Mesothelial cell of epicardium (in vitro differentiated cells): ENCODE results near the gene ZNF26. TPM values are rescaled to one million over a fixed set of nuclear protein-coding genes. Genes with fewer than 3 reads are reported as not detected.
"Not testable (repeated sequence)": the region's sequence is repeated elsewhere in the genome, so short reads cannot be mapped to it uniquely, and the experiment has no call there.

ENCODE experiments used
- DNase-seq, 2 experiments: peaks; one replicate each; pipeline ENCODE4 v3.0.0; 2021; ENCODE audit warnings: low spot score in 2 of 2; ENCODE audit not compliant: unreplicated experiment in 2 of 2
- H3K27ac Mint-ChIP-seq: 2 replicates; pipeline ENCODE4 v1.8.0; 2021; ENCODE audit warnings: mixed read lengths
- H3K27me3 Mint-ChIP-seq: 2 replicates; pipeline ENCODE4 v1.8.0; 2021; ENCODE audit warnings: low read depth, mixed read lengths
- H3K36me3 Mint-ChIP-seq: 2 replicates; pipeline ENCODE4 v1.8.0; 2021; ENCODE audit warnings: mixed read lengths
- H3K4me1 Mint-ChIP-seq: 2 replicates; pipeline ENCODE4 v1.8.0; 2021; ENCODE audit warnings: mixed read lengths
- H3K4me3 Mint-ChIP-seq: 2 replicates; pipeline ENCODE4 v1.8.0; 2021; ENCODE audit warnings: mild to moderate bottlenecking, moderate library complexity, mixed read lengths
- H3K9me3 Mint-ChIP-seq: 2 replicates; pipeline ENCODE4 v1.8.0; 2021; ENCODE audit warnings: mixed read lengths
- total RNA-seq: library from RNA; stranded (reverse); gene quantifications from 3 replicates; pipeline ENCODE4 v1.2.1, GENCODE V29; 2021
- TF ChIP-seq, protein P1 (sequence below): fragments of 200-600 bp; sonication (generic); IDR thresholded peaks from one replicate; pipeline ENCODE4 v1.5.0; 2021; ENCODE audit warnings: antibody characterized with exemption; ENCODE audit not compliant: unreplicated experiment

The ZNF26 gene
- total RNA-seq, 1 donor from 2014 or later: 21.0 TPM

DNA sequence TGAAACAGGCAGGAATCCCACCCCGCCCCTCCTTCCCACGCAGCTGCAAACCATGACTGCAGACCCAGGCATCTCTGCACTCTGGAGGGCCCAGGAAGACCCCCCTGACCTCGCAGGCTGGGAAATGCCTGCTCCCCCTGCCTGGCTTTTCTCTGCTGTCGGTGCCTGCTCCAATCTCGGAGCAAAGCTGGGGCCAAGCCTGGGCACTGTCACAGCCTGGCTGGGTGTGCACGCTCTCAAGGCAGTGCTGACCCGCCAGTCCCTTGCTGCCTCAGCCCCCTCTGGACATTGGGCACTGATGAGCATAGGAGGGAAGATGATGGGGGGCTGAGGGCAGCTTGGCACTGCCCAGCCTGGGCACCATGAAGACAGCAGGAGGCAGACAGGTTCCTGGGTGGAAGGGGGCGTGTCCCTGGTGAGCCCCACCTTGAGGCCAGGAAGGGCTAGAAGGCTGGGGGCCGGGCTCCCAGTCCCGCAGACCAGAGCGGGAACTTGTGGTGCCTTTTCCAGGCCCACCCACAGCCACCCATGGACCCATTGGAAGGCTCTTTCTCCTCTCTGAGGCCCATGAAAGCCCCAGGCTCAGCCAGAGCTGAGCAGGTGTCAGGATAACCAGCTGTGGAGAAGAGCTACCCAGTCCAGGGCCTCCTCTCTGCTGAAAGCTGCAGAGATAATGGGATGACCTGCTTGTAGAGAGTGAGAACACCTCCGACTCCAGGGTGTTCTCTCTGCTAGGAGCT lies 19.3 kb upstream of the ZNF26 start:
- H3K4me1 Mint-ChIP-seq: no peaks in the 10 kb centered on the region
- peaks cover 30% of the 10 kb centered on the region for H3K36me3 Mint-ChIP-seq
- H3K27me3 Mint-ChIP-seq: no peaks in the 10 kb centered on the region
- H3K9me3 Mint-ChIP-seq: peaks cover 28% of the 10 kb centered on the region
- H3K4me3 Mint-ChIP-seq: no peak overlapping the region
- TF ChIP-seq, protein P1, sequence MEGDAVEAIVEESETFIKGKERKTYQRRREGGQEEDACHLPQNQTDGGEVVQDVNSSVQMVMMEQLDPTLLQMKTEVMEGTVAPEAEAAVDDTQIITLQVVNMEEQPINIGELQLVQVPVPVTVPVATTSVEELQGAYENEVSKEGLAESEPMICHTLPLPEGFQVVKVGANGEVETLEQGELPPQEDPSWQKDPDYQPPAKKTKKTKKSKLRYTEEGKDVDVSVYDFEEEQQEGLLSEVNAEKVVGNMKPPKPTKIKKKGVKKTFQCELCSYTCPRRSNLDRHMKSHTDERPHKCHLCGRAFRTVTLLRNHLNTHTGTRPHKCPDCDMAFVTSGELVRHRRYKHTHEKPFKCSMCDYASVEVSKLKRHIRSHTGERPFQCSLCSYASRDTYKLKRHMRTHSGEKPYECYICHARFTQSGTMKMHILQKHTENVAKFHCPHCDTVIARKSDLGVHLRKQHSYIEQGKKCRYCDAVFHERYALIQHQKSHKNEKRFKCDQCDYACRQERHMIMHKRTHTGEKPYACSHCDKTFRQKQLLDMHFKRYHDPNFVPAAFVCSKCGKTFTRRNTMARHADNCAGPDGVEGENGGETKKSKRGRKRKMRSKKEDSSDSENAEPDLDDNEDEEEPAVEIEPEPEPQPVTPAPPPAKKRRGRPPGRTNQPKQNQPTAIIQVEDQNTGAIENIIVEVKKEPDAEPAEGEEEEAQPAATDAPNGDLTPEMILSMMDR: no peak
- no peak overlapping the region for H3K27ac Mint-ChIP-seq
- DNase-seq: no peak

DNA sequence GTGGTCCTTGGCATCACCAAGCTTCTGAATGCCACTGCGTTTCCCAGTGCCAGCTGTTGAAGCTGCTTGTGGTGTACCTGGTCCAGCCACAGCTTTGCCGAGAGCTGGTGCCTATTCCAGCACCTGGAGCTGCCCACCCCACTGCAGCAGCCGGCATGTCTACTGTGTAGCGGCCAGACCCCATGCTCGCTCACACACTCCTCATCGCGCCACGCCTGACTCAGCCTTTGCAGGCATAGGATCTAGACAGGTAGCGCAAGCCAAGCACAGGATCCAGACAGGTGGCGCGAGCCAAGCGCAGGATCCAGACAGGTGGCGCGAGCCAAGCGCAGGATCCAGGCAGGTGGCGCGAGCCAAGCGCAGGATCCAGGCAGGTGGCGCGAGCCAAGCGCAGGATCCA lies 18.4 kb upstream of the ZNF26 start:
- no peak overlapping the region for H3K27ac Mint-ChIP-seq
- peaks cover 30% of the 10 kb centered on the region for H3K36me3 Mint-ChIP-seq
- no peak overlapping the region for H3K4me3 Mint-ChIP-seq
- H3K9me3 Mint-ChIP-seq: peaks cover 37% of the 10 kb centered on the region
- H3K4me1 Mint-ChIP-seq: no peaks in the 10 kb centered on the region
- H3K27me3 Mint-ChIP-seq: no peaks in the 10 kb centered on the region
- DNase-seq: no peak
- TF ChIP-seq, protein P1: no peak

DNA sequence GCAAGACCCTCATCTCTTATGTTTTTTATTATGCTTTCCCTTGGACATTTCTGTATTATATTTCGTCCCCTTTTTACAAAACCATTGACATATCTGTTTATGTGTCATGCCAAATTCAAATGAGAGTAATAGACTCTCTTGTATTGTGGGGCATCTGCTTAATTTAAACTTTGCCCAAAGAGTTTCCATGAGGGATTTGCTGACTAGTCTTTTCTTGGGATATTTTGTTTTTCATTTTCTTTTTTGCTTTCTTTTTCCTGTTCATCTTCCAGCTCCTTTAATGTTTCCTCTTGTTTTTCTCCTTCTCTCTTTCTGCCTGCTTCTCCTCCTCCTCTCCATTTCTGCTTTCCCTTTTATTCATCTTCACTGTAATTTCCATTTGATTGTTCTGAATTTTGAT lies 13.8 kb upstream of the ZNF26 start:
- Mint-ChIP-seq H3K4me3 (no peak overlapping the region), H3K27ac (no peak overlapping the region), H3K9me3 (peaks cover 50% of the 10 kb centered on the region), H3K36me3 (peaks cover 9% of the 10 kb centered on the region), H3K27me3 (no peaks in the 10 kb centered on the region), H3K4me1 (no peaks in the 10 kb centered on the region)
- TF ChIP-seq, protein P1: no peak
- DNase-seq: no peak

DNA sequence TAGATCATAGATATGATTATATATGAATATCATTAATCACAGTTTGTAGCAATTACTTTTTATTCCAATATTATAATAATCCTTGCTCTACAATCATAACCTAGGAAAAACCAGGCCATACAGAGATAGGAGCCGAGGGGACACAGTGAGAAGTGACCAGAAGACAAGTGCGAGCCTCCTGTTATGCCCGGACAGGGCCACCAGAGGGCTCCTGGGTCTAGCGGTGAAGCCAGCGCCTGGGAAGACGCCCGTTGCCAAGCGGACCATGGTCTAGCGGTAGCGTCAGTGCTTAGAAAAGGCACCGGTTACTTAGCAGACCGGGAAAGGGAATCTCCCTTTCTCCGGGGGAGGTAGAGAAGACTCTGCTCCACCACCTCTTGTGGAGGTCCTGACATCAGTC lies 9.3 kb upstream of the ZNF26 start:
- not testable (repeated sequence) for H3K4me1 Mint-ChIP-seq, DNase-seq, H3K27ac Mint-ChIP-seq, H3K27me3 Mint-ChIP-seq, H3K4me3 Mint-ChIP-seq
- Mint-ChIP-seq H3K36me3 (peaks cover 11% of the 10 kb centered on the region), H3K9me3 (peaks cover 68% of the 10 kb centered on the region)

DNA sequence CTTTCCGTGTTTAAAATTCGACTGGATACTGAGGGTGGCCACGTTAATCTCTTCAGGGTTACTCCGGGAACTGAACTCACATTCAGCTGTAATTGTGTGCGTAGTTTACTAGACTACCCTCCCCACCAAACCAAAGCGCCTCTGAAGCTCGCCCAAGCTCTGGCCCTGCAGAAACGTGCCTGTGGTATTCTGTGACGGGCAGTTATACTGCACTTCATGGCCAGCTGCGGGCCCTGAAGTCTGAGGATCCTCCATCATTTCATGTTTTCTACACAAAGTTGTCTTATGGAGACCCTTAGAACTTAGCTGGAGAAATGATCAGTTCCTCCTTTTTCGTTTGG lies 688 bp downstream of the ZNF26 start:
- H3K36me3 Mint-ChIP-seq: peaks cover 45% of the 10 kb centered on the region
- H3K4me1 Mint-ChIP-seq: peaks cover 15% of the 10 kb centered on the region
- no peaks in the 10 kb centered on the region for H3K27me3 Mint-ChIP-seq
- TF ChIP-seq, protein P1: no peak
- H3K27ac Mint-ChIP-seq: peak overlapping the region; percentile 37
- no peak for DNase-seq
- peaks cover 44% of the 10 kb centered on the region for H3K9me3 Mint-ChIP-seq
- peak overlapping the region; percentile 92 for H3K4me3 Mint-ChIP-seq

DNA sequence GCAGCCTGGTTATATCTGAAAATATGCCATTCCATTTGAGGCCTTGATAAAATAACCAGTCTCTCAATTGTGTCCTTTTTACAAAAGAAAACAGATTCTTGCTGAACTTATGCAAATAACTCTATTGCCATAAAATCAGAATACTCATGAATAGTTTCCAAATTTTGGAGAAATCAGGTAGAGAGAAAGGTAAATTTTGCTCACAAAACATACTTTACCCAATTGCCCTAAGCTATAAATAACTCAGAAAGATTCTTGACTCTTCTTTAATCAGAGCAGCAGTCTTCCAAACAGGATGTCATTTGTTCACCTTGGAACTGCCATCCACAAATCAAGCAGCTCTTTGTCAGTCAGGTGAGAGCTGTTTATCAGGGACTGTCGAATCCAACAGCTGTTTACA lies 12.6 kb downstream of the ZNF26 start:
- Mint-ChIP-seq H3K27me3 (no peaks in the 10 kb centered on the region), H3K36me3 (peaks cover 75% of the 10 kb centered on the region), H3K4me1 (no peaks in the 10 kb centered on the region), H3K4me3 (no peak overlapping the region), H3K9me3 (peaks cover 58% of the 10 kb centered on the region), H3K27ac (no peak overlapping the region)
- no peak for DNase-seq
- TF ChIP-seq, protein P1: no peak
